ENCODE results near the gene CFAP299.

Gene CFAP299

GRCh38 chr4:80500613-80501012 lies 165.1 kb downstream of the CFAP299 start:
- no peak overlapping the region for H3K4me3 ChIP-seq (replicated peaks; ENCODE audit: low read depth, low read length)
- no peak for TF ChIP-seq CTCF (IDR thresholded peaks at IDR 0.05; ENCODE audit: low read depth, low read length, missing control alignments)
- peak; percentile 41 for DNase-seq (ENCODE audit: extremely low read depth, low read depth)

GRCh38 chr4:80507077-80507476 lies 171.5 kb downstream of the CFAP299 start:
- no peak for DNase-seq (ENCODE audit: extremely low read depth, low read depth)
- no peak overlapping the region for H3K4me3 ChIP-seq (replicated peaks; ENCODE audit: low read depth, low read length)
- TF ChIP-seq CTCF (IDR thresholded peaks at IDR 0.05; ENCODE audit: low read depth, low read length, missing control alignments), result no peak

GRCh38 chr4:80507507-80507906 lies 172.0 kb downstream of the CFAP299 start:
- DNase-seq (ENCODE audit: extremely low read depth, low read depth), result no peak

GRCh38 chr4:80515496-80515895 lies 180.0 kb downstream of the CFAP299 start:
- DNase-seq (ENCODE audit: extremely low read depth, low read depth), result no peak
- TF ChIP-seq CTCF (IDR thresholded peaks at IDR 0.05; ENCODE audit: low read depth, low read length, missing control alignments), result no peak
- no peak overlapping the region for H3K4me3 ChIP-seq (replicated peaks; ENCODE audit: low read depth, low read length)

More at GRCh38 chr4:80507507-80507906, 172.0 kb downstream of the CFAP299 start:
- TF ChIP-seq CTCF (IDR thresholded peaks at IDR 0.05; ENCODE audit: low read depth, low read length, missing control alignments), result no peak
- H3K4me3 ChIP-seq (replicated peaks; ENCODE audit: low read depth, low read length), result no peak overlapping the region

- H3K4me3 ChIP-seq (replicated peaks; ENCODE audit: low read depth, low read length), result no peak overlapping the region
- TF ChIP-seq CTCF (IDR thresholded peaks at IDR 0.05; ENCODE audit: low read depth, low read length, missing control alignments), result no peak
- no peak for DNase-seq (ENCODE audit: extremely low read depth, low read depth)
Observed at GRCh38 chr4:80521438-80521837, 185.9 kb downstream of the CFAP299 start.

- no peak for TF ChIP-seq CTCF (IDR thresholded peaks at IDR 0.05; ENCODE audit: low read depth, low read length, missing control alignments)
- H3K4me3 ChIP-seq (replicated peaks; ENCODE audit: low read depth, low read length), result no peak overlapping the region
- no peak for DNase-seq (ENCODE audit: extremely low read depth, low read depth)
Observed at GRCh38 chr4:80526697-80527096, 191.2 kb downstream of the CFAP299 start.

GRCh38 chr4:80529026-80529425 lies 193.5 kb downstream of the CFAP299 start:
- TF ChIP-seq CTCF (IDR thresholded peaks at IDR 0.05; ENCODE audit: low read depth, low read length, missing control alignments), result no peak
- H3K4me3 ChIP-seq (replicated peaks; ENCODE audit: low read depth, low read length), result no peak overlapping the region
- no peak for DNase-seq (ENCODE audit: extremely low read depth, low read depth)

Data from HFF-Myc (cell line).